ENCODE results near the gene PKP3.
"Not testable (repeated sequence)": the region's sequence is repeated elsewhere in the genome, so short reads cannot be mapped to it uniquely, and the experiment has no call there.

PKP3 gene

GRCh38 chr11:413120-414081, 19.4 kb downstream of the PKP3 start:
- DNase-seq: no peak

- no peak for DNase-seq
These were observed 20.4 kb downstream of the PKP3 start for GRCh38 chr11:414318-414857.

- no peak for DNase-seq
These were observed 21.6 kb downstream of the PKP3 start for GRCh38 chr11:415640-416041.

GRCh38 chr11:416051-416756, 22.2 kb downstream of the PKP3 start:
- no peak for DNase-seq

- DNase-seq: peak; percentile 45
These were observed 23.0 kb downstream of the PKP3 start for GRCh38 chr11:416757-417621.

GRCh38 chr11:417652-418342, 23.8 kb downstream of the PKP3 start:
- DNase-seq: no peak

- no peak for DNase-seq
These were observed 24.6 kb downstream of the PKP3 start for GRCh38 chr11:418343-419247.

- DNase-seq: no peak
These were observed 25.4 kb downstream of the PKP3 start for GRCh38 chr11:419248-420005.

- no peak for DNase-seq
These were observed 26.3 kb downstream of the PKP3 start for GRCh38 chr11:420054-420910.

- DNase-seq: no peak
These were observed 26.9 kb downstream of the PKP3 start for GRCh38 chr11:420911-421321.

- no peak for DNase-seq
These were observed 28.2 kb downstream of the PKP3 start for GRCh38 chr11:422249-422656.

GRCh38 chr11:424232-424631, 30.2 kb downstream of the PKP3 start:
- no peak for DNase-seq

GRCh38 chr11:424766-425165, 30.8 kb downstream of the PKP3 start:
- DNase-seq: not testable (repeated sequence)

- no peak for DNase-seq
These were observed 31.3 kb downstream of the PKP3 start for GRCh38 chr11:425301-425700.

GRCh38 chr11:426851-427250, 32.8 kb downstream of the PKP3 start:
- DNase-seq: no peak

- no peak for DNase-seq
These were observed 34.3 kb downstream of the PKP3 start for GRCh38 chr11:428295-428694.

GRCh38 chr11:429391-429790, 35.4 kb downstream of the PKP3 start:
- DNase-seq: no peak

GRCh38 chr11:429931-430456, 36.0 kb downstream of the PKP3 start:
- no peak for DNase-seq

GRCh38 chr11:431921-432320, 37.9 kb downstream of the PKP3 start:
- no peak for DNase-seq

Data from DMS153 (cell line).